Occipital lobe (tissue), 2 donors: ENCODE data around the gene COX19. TPM values are rescaled to one million over a fixed set of nuclear protein-coding genes. Genes with fewer than 3 reads are reported as not detected.
"Not testable (repeated sequence)": the region's sequence is repeated elsewhere in the genome, so short reads cannot be mapped to it uniquely, and the experiment has no call there.

Source experiments
- DNase-seq: peaks from one replicate; lab custom pipeline; 2025; lab: John Stamatoyannopoulos, UW
- total RNA-seq: library from RNA; depleted of rRNA; stranded (reverse); fragments of >200 nt; gene quantifications from one replicate; pipeline ENCODE4 v1.2.3, GENCODE V29; 2014

Gene COX19
- total RNA-seq, 1 donor from 2014 or later = 16.4 TPM

GRCh38 chr7:962401-963081, 12.8 kb downstream of the COX19 start:
- no peak for DNase-seq

GRCh38 chr7:961546-962400, 13.6 kb downstream of the COX19 start:
- DNase-seq = no peak

DNA sequence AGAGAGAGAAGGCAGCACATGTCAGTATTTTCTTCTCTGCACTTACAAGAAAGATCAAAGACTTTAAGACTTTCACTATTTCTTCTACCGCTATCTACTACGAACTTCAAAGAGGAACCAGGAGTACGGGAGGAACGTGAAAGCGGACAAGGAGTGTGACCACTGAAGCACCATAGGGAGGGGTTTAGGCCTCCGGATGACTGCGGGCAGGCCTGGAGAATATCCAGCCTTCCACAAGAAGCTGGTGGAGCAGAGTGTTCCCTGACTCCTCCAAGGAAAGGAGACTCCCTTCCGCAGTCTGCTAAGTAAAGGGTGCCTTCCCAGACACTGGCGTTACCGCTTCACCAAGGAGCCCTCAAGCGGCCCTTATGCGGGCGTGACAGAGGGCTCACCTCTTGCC, 14.4 kb downstream of the COX19 start:
- not testable (repeated sequence) for DNase-seq

GRCh38 chr7:960269-960871, 15.0 kb downstream of the COX19 start:
- DNase-seq = no peak

GRCh38 chr7:959740-960139, 15.6 kb downstream of the COX19 start:
- DNase-seq = not testable (repeated sequence)

DNA sequence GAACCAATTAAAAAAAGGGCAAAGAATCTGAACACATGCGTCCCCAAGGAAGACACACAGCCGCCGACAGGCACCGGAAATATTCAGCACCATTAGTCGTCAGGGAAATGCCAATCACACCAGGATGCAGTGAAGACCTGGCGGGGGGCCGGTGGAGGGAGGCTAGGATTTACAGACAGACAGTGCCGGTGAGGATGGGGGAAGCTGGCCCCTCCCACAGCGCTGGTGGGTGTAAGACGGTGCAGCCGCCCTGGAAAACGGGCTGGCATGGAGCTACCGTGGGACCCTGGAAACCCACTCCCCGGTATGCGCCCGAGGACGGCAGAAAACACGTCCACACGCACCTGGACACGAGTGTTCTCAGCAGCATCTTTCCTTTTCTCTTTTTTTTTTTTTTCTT, 16.1 kb downstream of the COX19 start:
- no peak for DNase-seq

DNA sequence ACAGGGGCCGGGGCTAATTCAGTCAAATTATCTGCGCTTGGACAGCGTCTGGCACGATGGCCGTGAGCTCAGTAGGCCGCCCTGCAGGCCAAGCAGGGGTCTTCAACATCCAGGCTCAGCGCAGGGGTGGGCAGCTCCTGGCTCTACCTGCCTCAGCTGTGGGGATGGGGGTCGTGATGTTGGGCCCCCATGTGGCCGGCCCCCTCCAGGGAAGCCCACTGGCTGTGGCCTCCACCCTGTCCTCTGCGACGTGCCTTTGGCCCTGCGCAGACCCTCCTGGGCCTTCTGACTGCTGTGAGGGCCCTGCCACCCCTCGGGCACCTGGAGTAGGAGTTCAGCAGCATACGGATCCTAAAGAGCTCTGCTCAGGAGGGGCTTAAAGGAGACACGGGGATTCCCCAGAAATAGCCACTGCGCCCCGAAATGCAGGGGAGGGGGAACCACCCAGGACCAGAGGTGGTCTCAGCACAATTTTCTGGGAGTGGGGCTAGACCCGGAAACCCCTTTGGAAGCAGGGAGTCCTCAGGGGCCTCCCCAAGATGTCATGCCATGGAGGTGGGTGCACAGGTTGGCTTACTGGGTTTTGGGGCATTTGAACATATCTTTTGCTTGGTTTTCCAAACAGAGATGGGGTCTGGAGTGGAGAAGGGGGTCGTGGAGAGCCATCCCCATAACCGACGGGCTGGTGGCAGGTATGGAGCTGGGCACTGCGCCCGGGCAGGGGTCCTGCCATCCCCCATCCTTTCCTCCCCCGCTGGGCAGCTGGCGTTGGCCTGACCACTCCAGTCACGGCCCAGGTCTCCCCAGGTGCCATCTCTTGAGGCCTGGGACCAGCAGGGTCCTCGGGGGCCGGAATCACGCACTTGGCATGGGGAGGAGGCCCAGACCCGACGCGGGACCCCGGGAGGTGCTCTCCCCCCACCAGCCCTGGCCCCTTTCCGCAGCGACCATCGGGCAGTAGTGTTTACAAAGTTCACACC, 16.8 kb downstream of the COX19 start:
- no peak for DNase-seq

DNA sequence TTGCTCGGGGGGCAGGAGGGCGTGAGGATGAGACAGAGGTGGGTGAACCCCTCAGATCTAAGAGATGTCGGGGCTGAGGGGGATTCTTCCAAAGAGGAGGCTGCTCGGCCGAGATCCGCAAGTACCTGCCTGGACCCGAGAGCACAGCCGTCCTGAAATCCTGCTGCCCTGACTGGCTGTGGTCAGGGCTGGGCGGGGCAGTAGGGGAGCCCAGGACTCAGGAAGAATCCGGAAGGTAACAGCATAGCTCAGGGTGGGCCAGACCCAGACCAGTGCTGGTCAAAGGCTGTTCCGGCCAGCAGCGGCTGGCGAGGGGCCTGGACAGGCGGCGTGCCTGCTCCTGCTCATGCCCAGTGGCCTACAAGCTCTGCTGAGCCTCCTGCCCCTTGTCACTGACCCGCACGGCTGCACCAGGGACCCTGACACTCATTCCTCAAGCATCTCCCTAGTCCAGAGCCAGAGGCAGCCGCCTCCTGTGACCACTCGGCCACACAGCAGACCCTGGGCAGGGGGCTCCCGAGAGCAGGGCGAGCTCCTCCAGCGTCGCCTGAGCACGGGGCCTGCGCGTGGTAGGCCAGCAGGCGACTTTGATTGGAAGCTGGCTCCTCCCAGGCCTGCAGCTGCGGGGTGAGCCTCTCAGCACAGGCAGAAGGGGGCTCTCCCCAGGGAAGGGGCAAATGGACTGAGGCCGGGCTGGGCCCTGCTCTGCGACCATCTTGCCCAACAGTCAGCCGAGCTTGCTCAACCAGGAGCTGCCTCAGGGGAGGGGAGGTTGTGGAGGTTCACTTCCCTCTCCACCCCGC, 17.7 kb downstream of the COX19 start:
- no peak for DNase-seq

DNA sequence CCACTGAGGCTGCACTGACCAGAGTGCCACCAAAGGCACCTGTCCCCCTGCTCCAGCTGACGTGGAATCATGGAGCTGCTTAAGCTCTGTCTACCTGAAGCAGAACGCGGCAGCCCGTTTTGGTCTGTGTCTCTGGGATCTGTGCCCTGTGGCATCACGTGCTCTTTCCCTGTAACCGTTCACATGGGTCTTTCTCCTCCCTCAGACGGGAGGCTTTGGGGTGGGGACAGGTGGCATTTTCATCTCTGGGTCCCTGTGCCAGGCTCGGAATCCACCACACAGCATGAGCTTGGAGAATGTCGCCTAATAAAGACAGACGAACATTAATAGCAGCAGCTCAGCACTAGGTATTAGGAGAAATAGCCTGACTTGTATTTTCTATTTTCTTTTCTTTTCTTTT, 19.3 kb downstream of the COX19 start:
- no peak for DNase-seq

GRCh38 chr7:954330-955238, 20.8 kb downstream of the COX19 start, which contains the start of gene ADAP1:
TSS of gene ADAP1 (minus strand) at chr7:954680. CDS start at chr7:954477, 203 bp downstream.
- DNase-seq = no peak

- peak; percentile 56 for DNase-seq
These were observed 21.6 kb downstream of the COX19 start for GRCh38 chr7:953547-954327.

DNA sequence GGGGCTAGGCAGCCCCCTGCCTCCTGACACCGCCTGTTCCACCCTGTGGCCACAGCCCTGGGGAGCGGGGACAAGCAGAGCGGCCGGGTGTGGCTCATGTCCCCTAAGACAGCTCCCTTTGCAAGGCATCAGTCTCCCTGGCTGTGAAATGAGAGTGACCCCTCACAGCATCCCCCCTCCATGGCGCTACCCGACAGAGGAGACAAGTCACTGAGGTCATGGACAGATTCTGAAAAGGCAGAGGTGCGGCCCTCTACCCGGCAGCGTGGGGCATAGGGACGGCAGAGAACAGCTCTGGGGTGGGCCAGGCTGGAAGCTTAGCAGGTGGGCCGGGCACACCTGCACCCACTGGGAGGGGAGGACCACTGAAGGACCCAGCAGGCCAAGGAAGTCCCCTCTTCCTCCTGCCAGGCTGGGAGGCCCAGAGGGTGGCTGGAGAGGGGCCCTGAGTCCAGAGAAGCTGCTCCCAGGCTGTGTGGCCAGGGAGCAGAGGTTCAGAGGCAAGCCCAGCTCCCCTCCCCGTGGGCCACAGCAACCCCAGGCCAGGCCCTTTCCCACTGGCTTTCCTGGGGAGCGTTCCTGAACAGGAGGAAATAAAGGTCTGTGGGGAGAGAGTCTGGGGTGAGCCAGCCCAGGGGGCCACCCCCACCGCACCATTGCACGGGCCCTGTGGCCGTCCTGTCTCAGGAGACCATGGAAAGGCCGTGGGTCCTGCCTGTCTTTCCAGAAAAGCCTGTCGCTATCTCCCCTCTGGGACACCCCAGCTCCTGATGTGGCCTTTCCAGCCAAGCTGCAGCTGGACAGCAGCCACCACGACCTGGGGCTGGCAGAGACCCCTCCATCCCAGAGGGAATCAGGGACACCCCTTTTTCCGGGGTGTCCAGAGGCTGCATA, 22.6 kb downstream of the COX19 start:
- DNase-seq = no peak

GRCh38 chr7:951881-952547, 23.3 kb downstream of the COX19 start:
- DNase-seq = no peak

GRCh38 chr7:949021-949934, 26.1 kb downstream of the COX19 start:
- DNase-seq = no peak

DNA sequence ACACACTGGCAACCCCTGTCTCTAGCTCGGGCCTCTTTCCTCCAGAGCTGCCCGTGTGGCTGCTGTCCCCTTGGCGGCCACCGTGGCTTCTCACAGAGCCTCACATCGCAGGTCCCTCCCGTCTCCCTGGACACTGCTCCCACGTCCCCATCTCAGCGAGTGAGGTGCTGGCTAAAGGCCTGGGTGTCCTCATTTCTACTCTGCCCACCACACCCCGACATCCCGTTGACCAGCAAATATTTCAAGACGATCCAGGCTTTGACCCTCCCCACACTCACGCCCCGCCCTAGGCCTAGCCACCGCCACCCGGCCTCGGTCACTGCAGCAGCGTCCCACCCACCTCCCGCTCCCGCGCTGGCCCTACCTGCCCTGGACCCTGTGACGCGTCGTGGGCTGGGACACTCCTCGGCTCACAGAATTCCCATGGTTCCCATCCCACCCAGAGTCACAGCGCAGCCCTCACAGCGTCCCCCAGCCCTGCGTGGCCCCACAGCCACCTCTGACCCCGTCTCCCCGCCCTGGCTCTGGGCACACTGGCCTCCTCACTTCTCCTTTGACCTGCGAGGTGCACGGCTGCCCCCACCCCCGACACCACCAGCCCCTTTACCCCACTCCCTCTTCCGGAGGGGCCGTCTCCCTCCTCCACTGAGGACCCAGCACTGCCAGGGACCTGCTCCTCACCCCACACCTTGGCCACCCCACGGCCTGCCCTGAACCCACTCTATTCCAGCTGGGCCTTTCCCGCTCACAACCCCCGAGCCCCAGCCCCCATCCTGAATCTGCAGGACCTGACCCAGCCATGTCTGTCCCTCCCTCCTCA, 27.7 kb downstream of the COX19 start:
- no peak for DNase-seq
